DOHH2 (cell line): ENCODE results near the gene MOB2.

ENCODE experiments used
- EZH2phosphoT487 ChIP-seq: fragments of 200-600 bp; sonication (generic); IDR thresholded peaks from 2 replicates; pipeline ENCODE4 v1.6.1; 2017; ENCODE audit warnings: borderline replicate concordance, mild to moderate bottlenecking, antibody characterized with exemption, low read length, moderate library complexity, mixed read lengths
- TF ChIP-seq, protein P1 (sequence below): fragments of 200-600 bp; sonication (generic); IDR thresholded peaks from one replicate; pipeline ENCODE4 v1.5.1; 2014; ENCODE audit warnings: antibody characterized with exemption, mild to moderate bottlenecking, low read depth, low read length; ENCODE audit not compliant: poor library complexity, severe bottlenecking

GRCh38 chr11:1469911-1470680, 16.5 kb downstream of the MOB2 start:
- TF ChIP-seq, protein P1, sequence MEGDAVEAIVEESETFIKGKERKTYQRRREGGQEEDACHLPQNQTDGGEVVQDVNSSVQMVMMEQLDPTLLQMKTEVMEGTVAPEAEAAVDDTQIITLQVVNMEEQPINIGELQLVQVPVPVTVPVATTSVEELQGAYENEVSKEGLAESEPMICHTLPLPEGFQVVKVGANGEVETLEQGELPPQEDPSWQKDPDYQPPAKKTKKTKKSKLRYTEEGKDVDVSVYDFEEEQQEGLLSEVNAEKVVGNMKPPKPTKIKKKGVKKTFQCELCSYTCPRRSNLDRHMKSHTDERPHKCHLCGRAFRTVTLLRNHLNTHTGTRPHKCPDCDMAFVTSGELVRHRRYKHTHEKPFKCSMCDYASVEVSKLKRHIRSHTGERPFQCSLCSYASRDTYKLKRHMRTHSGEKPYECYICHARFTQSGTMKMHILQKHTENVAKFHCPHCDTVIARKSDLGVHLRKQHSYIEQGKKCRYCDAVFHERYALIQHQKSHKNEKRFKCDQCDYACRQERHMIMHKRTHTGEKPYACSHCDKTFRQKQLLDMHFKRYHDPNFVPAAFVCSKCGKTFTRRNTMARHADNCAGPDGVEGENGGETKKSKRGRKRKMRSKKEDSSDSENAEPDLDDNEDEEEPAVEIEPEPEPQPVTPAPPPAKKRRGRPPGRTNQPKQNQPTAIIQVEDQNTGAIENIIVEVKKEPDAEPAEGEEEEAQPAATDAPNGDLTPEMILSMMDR: no peak
- no peak for TF ChIP-seq EZH2phosphoT487
